Pancreas (tissue), 10 donors: ENCODE data around the gene RER1. TPM values are rescaled to one million over a fixed set of nuclear protein-coding genes. Genes with fewer than 3 reads are reported as not detected.

Experiments
- ATAC-seq, 4 donors: fragments of 200-7000 bp; cut with Tn5 transposase; one replicate each; pipeline versions ENCODE4 v1.8.0 to v1.9.1; 2020; ENCODE audit warnings: mild to moderate bottlenecking in 4 of 4, moderate library complexity in 4 of 4
- DNase-seq, 6 donors: peaks; one replicate each; pipeline ENCODE4 v3.0.0-alpha.2; 2020
- FAIRE-seq: peaks from 2 replicates; lab custom pipeline; 2012; peaks lifted over from hg19 to GRCh38; lab: Jason Lieb, UNC
- H3K27ac ChIP-seq, 4 donors: fragments of 200-600 bp; sonication (generic); 1 replicate in 3 of 4; 2 replicates in 1 of 4; pipeline versions ENCODE4 v1.5.0 to v1.8.0; 2020
- H3K27me3 ChIP-seq, 4 donors: fragments of 200-600 bp; one replicate each; pipeline ENCODE4 v1.8.0; 2021
- H3K36me3 ChIP-seq, 3 donors: fragments of 200-600 bp; sonication (generic) in 1 of 3; one replicate each; pipeline versions ENCODE4 v1.5.0 to v1.8.0; 2020 to 2021
- H3K4me1 ChIP-seq, 3 donors: fragments of 200-600 bp; one replicate each; pipeline ENCODE4 v1.8.0; 2021
- H3K4me3 ChIP-seq, 4 donors: fragments of 200-600 bp; sonication (generic) in 2 of 4; one replicate each; pipeline versions ENCODE4 v1.5.0 to v1.8.0; 2020 to 2021
- H3K9me3 ChIP-seq, 4 donors: fragments of 200-600 bp; one replicate each; pipeline ENCODE4 v1.8.0; 2021
- CTCF ChIP-seq, 4 donors: fragments of 200-600 bp; sonication (generic) in 3 of 4; IDR thresholded peaks; one replicate each; pipeline versions ENCODE4 v1.5.0 to v1.8.0; 2021; ENCODE audit warnings: antibody characterized with exemption in 4 of 4
- WGBS, 2 donors: extraction: QIAGEN DNeasy Blood & Tissue Kit; methylation state at CpG; one replicate each; pipeline ENCODE4 v1.1.7; 2013; 5-methylcytosine and 5-hydroxymethylcytosine counted together
- intact Hi-C, 3 donors: fragments of 100-400 bp; cut with DNase I; formaldehyde crosslinking; loops; one replicate each; pipeline versions ENCODE4 v1.11.1 to v1.14.2; 2022
- polyA plus RNA-seq, 2 donors: library from polyadenylated mRNA; stranded (reverse); fragments of 200-250 nt; gene quantifications; one replicate each; pipeline ENCODE4 v1.2.3, GENCODE V29; 2013
- total RNA-seq, 6 donors: library from RNA; stranded (reverse); fragmentation: NEBNext Ultra II Directional in 4 of 6; extraction: Animal tissue kit (Norgen Biotek cat#: 25700) in 4 of 6; gene quantifications; one replicate each; pipeline versions ENCODE4 v1.2.1 to v1.2.4, GENCODE V29; 2021 to 2023
- donor health status: healthy with polysubstance abuse.
- donor health status: DM: no; HTN: no; CAD: no; lungs with moderate emphysema.
- donor health status: DM: no; HTN: no; CAD: no.
- donor health status: control.
- donor health status: control.
- donor health status: Bipolar disorder and iron deficiency.
- donor health status: DM: yes; HTN: yes; CAD: no.
- donor health status: DM: no; HTN: no; CAD: no.
- donor health status: DM: no; HTN: no; CAD: no.
- donor health status: DM: yes; HTN: yes; CAD: no.

Gene RER1
- 10 to 100 TPM; 58.2 to 84.2 (median 70.9) TPM for total RNA-seq
- polyA plus RNA-seq, result 10 to 100 TPM; 54.8 to 67.6 TPM

- DNase-seq (peak; percentile 99 to 100 (median 100)), FAIRE-seq (peak; percentile 56), ATAC-seq (peak; percentile 93 to 99 (median 94))
- Histone ChIP-seq H3K27ac (peak within 1 kb of the TSS; percentile 67 to 85 (median 76)), H3K36me3 (peaks cover 0 to 7% (median 5%) of the 10 kb centered on the region in 3 donors), H3K9me3 (no peaks in the 10 kb centered on the region), H3K4me1 (peaks cover 17 to 28% (median 25%) of the 10 kb centered on the region in 3 donors), H3K4me3 (peak within 1 kb of the TSS; percentile 76 to 99 (median 90)), H3K27me3 (no peaks in the 10 kb centered on the region)
- 0 to 1% methylated on average over 63 to 103 of the region's 103 CpGs for WGBS, 2 donors
- intact Hi-C loops, result no loop called here
- TF ChIP-seq CTCF (IDR thresholded peaks at IDR 0.05), result no peak
These were observed at the start of gene RER1, which contains the start of gene MORN1 for GRCh38 chr1:2391041-2391930. Gene RER1 (plus strand): TSS chr1:2391841. CDS start chr1:2395791, 3,950 bp downstream. Gene MORN1 (minus strand): TSS chr1:2391554. CDS start chr1:2391533, 21 bp downstream.

GRCh38 chr1:2342384-2343022 is 49.1 kb upstream of the RER1 start:
- DNase-seq (peak in 2 of 6 donors; percentile 5 to 28), FAIRE-seq (no peak), ATAC-seq (no peak)
- Histone ChIP-seq H3K9me3 (no peaks in the 10 kb centered on the region), H3K36me3 (no peaks in the 10 kb centered on the region), H3K4me1 (no peaks in the 10 kb centered on the region), H3K27me3 (no peaks in the 10 kb centered on the region), H3K27ac (no peak overlapping the region), H3K4me3 (no peak overlapping the region)
- TF ChIP-seq CTCF (IDR thresholded peaks at IDR 0.05), result no peak
- intact Hi-C loops, result no loop called here
- WGBS, 2 donors, result 77 to 84% methylated on average over 21 of the region's 21 CpGs

- Histone ChIP-seq H3K4me1 (no peaks in the 10 kb centered on the region), H3K4me3 (no peak overlapping the region), H3K9me3 (no peaks in the 10 kb centered on the region), H3K36me3 (no peaks in the 10 kb centered on the region), H3K27me3 (no peaks in the 10 kb centered on the region), H3K27ac (no peak overlapping the region)
- WGBS, 2 donors, result 84% methylated on average over 39 of the region's 39 CpGs
- peak in 2 of 6 donors; percentile 17 to 51 for DNase-seq
- no peak for TF ChIP-seq CTCF (IDR thresholded peaks at IDR 0.05)
- intact Hi-C loops, result no loop called here
- FAIRE-seq, result no peak
- ATAC-seq, result no peak
These were observed 48.4 kb upstream of the RER1 start for GRCh38 chr1:2343023-2343935.

- FAIRE-seq, result no peak
- peak in 2 of 6 donors; percentile 16 to 59 for DNase-seq
- no peak for ATAC-seq
These were observed 47.4 kb upstream of the RER1 start for GRCh38 chr1:2344121-2344681.

More at GRCh38 chr1:2344121-2344681, 47.4 kb upstream of the RER1 start:
- H3K9me3 ChIP-seq, result no peaks in the 10 kb centered on the region
- 84 to 87% methylated on average over 24 of the region's 24 CpGs for WGBS, 2 donors
- H3K4me1 ChIP-seq, result no peaks in the 10 kb centered on the region
- no peaks in the 10 kb centered on the region for H3K27me3 ChIP-seq
- H3K4me3 ChIP-seq, result no peak overlapping the region
- no peaks in the 10 kb centered on the region for H3K36me3 ChIP-seq
- intact Hi-C loops, result no loop called here
- H3K27ac ChIP-seq, result no peak overlapping the region
- no peak for TF ChIP-seq CTCF (IDR thresholded peaks at IDR 0.05)
